SIG-M5 treated with dmso at 0.1 percent for 504 hours (cell line): ENCODE measurements around the gene CENPC.
A peak's percentile ranks its signal among the peaks of the same experiment; 100 is the strongest.

Source experiments
- DNase-seq: peaks from one replicate; lab custom pipeline; 2025; ENCODE audit not compliant: unreplicated experiment; lab: John Stamatoyannopoulos, UW

Gene CENPC, protein sequence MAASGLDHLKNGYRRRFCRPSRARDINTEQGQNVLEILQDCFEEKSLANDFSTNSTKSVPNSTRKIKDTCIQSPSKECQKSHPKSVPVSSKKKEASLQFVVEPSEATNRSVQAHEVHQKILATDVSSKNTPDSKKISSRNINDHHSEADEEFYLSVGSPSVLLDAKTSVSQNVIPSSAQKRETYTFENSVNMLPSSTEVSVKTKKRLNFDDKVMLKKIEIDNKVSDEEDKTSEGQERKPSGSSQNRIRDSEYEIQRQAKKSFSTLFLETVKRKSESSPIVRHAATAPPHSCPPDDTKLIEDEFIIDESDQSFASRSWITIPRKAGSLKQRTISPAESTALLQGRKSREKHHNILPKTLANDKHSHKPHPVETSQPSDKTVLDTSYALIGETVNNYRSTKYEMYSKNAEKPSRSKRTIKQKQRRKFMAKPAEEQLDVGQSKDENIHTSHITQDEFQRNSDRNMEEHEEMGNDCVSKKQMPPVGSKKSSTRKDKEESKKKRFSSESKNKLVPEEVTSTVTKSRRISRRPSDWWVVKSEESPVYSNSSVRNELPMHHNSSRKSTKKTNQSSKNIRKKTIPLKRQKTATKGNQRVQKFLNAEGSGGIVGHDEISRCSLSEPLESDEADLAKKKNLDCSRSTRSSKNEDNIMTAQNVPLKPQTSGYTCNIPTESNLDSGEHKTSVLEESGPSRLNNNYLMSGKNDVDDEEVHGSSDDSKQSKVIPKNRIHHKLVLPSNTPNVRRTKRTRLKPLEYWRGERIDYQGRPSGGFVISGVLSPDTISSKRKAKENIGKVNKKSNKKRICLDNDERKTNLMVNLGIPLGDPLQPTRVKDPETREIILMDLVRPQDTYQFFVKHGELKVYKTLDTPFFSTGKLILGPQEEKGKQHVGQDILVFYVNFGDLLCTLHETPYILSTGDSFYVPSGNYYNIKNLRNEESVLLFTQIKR

DNA sequence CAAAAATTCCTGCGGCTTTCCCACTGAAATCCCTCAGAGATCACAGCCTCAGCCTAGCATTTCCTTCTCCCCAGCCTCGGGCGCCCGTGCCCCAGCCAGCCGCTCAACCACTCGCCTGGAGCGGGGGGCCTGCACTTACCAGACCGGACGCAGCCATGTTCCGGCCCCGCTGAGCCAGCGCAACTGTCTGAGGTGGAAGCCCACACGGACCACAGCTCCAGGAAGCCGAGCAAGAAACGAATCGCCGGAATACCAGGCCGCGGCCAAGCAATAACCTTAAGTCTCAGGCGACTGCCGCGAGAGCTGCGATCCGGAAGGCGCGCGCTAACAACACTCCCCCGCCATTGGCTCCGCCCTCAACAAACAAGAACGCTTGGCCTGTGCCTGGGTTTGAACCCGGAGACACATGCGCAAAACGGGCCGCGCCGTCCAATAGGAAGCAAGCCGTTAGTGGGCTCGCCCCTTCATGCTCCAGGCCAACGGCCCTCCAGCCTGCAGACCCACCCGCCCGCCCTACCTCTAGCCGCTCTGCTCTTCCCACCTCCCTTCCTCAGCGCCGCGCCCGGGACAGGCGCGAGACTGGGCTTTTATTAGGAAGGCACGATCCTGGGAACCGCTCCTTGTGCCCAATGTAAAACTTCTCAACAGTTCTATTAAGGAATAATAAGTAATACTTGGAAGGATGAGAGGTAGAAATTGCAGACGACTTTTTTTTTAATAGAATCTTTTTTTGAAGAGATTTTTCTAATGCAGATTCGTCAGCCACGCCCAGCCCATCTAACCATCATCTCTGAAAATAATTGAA lies at the start of gene CENPC:
Gene CENPC (minus strand): TSS at position 305 of the 805 bp plus-strand sequence. CDS start 148 bp downstream, at position 157.
- DNase-seq, result peak; percentile 94

DNA sequence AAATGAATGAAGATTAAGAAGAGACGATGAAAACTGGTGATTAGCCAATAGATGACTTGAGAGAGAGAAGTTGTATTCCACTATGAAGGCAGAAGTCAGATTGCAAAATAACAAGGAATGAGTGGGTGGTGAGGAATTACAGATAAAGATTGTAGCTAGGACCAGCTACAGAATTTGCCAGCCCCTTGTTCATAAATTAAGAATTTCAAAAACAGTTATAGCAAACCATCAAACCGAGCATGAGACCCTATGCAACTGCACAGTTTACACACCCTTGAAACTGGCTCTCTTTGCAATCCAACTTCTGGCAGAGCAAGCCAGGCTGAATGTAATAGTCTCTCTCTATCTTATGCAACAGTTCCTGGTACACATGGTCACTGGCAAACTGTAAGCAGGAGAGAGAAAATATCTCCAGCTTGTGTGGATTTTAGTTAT lies 48.5 kb upstream of the CENPC start:
- no peak for DNase-seq

DNA sequence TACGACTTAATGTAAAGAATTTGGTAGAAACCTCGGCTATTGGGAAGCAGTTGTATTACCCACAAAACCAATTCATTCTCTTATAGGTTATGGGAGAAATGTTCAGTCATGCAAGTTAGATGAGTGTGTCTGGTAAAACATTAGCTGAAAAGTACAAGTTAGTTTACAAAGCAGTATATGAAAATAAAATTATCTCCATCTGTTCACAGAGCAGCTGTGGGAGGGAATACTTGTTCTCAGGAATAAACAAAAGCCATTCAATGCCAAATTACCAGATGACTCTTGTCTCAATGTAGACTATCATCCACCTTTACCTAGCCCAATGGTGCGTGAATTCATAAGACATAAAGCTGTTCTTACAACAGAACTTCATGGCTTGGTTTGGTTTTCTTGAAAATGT lies 41.9 kb upstream of the CENPC start:
- DNase-seq, result no peak

DNA sequence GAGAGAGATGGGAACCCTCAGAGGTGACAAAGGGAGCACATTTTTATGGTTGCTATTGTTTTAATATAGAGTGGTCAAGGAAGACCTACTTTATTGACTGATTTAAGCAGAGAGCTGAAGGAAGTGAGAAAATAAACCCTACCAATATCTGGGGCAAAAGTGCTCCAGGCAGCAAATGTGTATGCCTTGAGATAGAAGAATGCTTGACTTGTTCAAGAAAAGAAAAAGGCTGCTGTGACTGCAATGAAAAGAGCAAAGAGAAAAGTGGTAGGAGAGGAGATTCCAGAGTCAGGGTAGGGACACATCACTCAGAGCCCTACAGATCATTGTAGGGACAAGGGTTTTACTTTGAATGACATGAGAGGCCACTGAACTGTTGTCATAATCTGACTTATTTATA lies 39.2 kb upstream of the CENPC start:
- DNase-seq, result no peak

DNA sequence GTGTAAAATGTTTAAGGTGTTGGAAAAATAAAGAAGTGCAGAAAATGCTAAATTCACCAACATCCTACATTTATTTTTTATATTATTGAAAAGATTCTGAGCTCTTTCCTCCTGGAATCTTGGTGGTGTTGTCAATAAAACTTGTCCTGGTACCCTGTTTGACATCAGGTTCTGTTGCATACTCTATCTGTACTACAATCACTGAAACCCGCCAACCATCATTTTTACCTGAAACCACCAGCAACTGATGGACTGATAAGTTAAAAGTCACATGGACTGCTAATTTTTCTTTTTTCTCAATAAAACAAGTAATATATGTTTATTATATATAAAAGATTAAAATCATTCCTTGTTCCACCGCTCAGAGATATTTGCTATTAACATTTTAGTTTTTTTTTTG lies 36.6 kb upstream of the CENPC start:
- DNase-seq, result no peak

DNA sequence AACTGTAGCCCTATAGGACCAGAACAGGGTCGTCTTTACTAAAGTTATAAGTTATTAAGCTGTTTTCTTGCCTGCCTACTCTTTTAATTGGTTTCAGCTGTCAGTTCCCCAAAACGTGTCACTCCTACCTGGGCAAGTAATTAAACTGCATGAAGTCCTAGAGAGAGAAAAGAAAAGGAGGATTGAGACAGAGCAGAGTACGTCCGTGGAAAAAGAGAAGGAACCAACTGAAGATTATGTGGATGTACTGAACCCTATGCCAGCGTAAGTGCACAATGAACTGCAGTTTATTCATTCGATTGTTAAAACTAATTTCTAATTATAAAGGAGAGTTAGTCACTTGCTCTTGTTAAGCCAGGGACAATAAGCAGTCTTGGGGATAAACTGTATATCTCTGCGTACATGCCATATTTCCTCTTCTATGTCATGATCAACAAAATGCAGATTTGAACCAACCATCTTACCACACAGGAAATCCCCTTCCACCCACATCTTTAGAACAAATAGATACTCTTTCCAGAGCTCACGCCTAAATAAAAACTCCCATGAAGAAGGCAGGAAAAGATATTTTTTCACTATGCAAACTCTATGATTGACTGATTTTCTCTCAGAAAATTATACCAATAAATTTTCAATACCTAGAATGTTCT lies 36.0 kb upstream of the CENPC start:
- no peak for DNase-seq

DNA sequence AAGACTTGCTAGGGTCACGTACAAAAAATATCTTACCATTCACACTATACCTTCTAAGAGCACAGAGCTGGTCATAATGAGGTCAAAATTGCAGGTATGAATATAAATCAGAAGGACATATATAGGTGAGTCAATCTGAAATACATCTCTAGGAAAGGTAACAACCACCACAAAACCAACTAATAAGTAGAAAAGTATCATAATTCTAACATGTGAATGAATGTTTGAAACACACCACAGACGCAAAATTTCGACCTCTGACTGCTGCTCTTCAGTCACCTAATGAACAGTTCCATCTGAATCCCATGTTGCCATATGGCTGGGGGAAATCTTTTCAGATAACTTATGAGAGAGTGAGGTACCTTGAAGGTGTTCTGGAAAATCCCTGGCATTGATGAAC lies 35.3 kb upstream of the CENPC start:
- no peak for DNase-seq

DNA sequence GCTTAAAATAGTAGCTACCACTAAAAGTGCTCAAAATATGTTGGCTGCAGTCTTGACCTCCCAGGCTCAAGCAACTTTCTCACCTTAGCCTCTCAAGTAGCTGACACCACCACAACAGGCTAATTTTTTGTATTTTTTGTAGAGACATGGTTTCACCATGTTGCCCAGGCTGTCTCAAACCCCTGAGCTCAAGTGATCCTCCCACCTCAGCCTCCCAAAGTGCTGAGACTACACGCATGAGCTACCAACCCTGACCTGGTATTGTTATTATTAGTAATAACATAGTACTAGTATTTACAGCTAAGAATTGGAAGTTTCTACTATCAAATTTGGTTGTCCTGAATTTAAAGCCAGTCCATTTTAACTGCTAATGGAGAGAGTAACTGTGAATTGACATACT lies 31.2 kb upstream of the CENPC start:
- DNase-seq, result no peak

DNA sequence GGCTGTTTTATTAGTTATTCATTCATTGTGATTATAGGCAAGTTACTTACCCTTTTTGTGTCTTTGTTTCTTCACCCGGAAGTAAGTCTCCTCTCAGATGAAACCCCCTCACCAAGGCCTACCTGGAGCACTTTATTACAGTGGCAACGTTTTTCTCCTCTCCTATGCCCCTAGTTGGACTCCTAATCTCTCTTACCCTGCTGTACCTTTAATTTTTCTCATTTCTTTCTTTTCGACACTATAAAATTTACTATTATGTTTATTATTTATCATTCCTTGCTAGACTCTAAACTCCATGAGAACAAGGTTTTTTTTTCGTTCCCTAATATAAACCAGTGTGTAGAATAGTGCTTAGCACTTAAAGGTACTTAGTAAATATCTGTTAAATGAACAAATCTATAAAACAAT lies 30.8 kb upstream of the CENPC start:
- no peak for DNase-seq

DNA sequence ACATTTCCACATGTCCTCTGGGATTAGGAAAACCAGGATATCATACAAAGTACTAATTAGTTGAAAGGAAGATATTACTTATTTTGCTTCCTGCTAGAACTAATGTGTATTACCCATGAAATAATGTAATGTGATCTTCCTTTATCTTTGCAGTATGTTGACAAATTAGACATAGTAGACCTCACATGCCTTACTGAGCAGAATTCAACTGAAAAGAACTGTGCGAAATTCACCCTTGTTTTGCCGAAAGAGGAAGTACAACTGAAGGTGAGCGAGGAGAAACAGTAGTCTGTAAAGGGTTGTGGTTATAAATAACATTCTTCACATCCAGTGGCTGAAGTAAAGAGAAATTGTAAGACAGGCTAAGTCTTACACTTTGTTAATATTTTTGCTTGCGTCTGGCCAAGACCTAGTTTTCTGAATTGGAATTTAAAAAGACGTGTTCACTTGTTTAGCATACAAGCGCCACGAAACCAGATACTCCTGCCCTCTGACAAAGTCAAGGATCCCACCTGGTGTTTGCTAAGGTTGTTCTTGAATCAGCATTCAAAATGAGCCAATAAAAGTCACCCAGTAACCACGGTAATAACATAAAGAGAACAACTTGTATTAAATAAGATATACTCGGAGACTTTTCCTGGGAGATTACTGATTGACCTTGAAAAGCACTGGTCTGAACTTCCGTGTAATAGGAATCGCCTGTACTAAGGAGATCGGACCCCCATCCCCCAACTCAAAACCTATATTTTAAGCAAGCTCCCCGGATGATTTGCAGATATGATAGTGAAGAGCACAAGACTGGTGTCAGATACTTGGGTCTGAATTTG lies 30.1 kb upstream of the CENPC start:
- peak; percentile 49 for DNase-seq

DNA sequence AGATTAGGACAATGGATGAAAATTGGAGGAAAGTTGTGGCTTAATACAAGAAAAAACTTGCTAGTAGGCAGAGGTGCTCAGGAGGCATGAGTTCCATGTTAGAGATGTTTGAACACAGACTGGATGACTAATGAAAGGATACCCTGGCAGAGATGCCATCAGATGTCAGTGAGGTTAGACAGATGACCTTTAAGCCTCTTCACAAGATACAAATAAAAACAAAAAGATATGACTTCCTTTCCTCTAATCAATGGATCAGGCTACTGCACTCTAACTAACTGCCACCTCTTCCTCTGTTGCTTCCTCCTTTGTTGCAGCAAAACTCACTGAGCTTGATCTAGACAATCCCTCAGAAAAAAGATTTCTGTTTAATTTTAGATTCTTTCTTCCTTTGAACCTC lies 27.9 kb upstream of the CENPC start:
- DNase-seq, result no peak

DNA sequence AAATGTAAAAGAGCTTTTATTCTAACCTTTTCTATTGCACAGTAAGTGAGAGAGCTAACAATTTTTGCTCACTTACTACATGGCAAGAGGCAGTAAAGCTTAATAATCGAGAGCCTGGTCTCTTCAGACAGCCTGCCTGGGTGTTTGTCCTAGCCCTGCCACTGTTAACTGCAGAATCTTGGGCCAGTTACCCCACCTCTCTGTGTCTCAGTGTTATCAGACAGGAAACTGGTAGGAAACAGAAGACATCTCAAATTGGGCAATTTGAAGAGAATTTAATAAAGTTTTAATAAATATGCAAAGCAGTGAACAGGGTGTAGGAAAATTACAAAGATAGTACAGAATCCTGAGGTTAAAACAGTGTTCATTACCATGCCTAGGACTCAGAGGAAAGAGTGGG lies 26.7 kb upstream of the CENPC start:
- no peak for DNase-seq

DNA sequence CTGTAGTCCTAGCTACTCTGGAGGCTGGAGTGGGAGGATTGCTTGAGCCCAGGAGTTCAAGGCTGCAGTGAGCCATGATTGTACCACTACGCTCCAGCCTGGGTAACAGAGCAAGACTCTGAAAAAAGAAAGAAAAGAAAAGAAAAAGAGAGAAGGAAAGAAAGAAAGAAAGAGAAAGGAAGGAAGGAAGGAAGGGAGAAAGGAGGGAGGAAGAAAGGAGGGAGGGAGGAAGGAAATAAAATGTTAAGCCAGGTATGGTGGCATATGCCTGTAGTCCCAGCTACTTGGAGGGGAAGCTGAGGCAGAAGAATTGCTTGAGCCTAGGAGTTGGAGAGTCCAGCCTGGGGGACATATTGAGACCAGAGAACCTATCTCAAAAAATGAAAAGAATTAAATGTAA lies 25.2 kb upstream of the CENPC start:
- no peak for DNase-seq

DNA sequence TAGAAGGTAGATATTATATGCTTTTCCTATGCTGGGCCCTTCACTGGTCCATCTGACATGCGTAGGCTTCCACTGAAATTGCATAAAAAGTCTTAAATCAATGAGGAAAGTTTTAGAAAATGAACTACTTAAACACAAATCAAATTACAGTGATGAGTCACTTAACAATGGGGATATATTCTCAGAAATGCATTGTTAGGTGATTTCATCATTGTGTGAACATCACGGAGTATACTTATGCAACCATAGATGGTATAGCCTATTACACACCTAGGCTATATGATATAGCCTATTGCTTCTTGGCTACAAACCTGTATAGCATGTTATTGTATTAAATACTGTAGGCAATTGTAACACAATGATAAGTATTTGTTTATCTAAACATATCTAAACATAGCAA lies 23.5 kb upstream of the CENPC start:
- no peak for DNase-seq

DNA sequence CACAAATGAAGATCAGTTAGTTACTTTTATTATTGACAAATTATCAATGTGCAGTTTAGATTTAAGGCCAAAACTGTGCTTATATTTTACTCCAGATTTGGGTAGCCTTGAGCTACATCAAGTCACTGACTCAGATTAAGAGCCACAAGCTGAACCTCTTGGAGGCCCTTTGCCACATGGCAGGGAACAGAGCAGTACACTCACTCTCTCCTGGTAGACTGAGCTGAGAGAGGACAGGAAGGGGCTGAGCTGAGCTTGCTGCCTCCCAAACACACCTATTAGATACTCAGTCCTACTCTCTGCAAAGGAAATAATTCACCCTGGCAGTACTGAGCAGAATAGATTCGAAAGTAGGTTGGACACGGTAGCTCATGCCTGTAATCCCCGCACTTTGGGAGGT lies 21.0 kb upstream of the CENPC start:
- no peak for DNase-seq

DNA sequence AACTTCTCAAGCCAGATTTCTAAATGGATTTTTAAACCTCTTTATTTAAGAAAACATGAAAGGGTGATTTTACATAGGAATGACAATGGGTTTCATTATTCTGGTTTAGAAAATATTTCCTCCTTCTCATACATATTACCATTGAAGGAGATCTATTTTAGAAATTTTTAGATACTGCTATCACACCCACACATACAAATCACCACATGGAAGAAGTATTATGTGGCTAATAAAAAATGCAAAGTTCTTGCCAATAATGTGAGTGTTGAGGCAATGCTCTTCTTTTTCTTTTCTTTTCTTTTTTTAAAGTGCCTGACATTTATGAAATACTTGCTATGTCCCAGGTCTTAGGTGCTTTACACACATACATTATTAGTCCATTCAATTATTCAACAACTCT lies 20.0 kb upstream of the CENPC start:
- DNase-seq, result no peak

DNA sequence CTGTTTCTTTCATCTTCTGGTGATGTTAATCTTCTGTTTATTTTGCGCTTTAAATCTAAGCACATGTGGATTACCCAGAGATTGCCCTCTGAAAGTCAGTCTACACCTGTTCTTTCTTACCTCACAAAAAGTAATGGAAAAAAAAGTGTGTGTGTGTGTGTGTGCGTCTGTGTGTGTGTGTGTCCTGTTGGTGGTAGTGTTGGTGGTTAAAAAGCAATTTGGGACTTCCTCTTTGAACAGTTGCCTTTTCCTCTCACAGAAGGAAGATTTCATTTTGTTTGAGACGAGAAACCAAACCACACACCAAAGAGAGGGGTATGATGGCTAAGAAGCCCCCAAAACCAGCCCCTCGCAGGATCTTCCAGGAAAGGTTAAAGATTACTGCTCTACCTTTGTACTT lies 13.2 kb upstream of the CENPC start, which contains the start of gene STAP1:
Gene STAP1 (plus strand): TSS at position 235 of the 400 bp plus-strand sequence. CDS start 83 bp downstream, at position 318.
- DNase-seq, result peak; percentile 36

DNA sequence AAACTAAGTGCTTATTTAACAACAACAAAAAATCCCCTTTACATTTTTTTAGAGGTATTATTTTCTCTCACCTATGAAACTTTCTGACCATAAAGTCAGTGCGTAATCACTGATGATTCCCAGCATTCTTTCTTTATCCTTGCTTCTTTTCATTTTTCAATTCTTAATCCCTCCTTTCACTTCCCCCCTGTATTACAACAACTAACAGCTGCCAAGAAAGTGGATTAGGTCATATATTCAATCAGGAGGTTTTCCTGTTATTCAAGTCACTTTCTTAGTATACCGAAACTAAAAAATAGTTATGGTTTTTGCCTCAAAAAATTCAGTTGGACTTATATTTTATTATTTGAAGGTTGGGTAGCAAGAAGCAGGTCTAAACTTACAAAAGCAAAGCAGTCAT lies 11.1 kb upstream of the CENPC start:
- DNase-seq, result no peak

DNA sequence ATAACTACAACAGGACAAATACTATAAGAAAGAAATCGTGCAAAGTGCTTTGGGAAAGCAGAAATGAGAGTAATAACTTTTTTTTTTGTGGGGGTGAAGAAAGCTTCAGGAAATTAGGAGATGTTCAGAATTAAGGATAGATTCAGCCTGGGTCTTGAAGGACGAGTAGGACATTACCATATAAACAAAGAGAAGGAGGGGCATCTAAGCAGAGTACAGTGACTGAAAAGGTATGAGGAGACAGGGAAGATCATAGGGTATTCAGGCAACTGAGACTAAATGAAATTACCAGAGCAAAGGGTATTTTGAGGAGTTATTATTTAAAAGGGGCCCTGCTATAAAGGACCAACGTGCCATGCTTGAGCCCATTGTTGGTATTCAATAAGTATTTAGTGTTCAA lies 10.1 kb upstream of the CENPC start:
- DNase-seq, result no peak

DNA sequence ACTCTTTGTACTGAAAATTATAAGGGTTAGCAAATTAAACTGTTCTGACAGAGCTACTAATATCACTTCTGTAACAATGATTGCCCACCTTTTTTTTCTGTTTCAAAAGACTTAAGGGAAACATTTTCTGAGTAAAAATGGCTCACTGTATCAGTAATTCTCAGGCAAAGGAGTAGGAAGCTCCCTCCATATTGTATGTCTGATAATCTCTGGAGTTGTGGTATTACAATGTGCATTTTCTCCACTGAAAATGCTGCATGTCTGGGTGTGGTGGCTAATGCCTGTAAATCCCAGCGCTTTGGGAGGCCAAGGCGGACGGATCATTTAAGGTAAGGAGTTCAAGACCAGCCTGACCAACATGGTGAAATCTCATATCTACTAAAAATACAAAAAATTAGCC lies 8.8 kb upstream of the CENPC start:
- DNase-seq, result no peak
